ENCODE measurements around the gene LEAP2.

Gene LEAP2

GRCh38 chr5:132839426-132840301 lies 33.8 kb upstream of the LEAP2 start:
- TF ChIP-seq EZH2phosphoT487 (IDR thresholded peaks at IDR 0.05; ENCODE audit: borderline replicate concordance), result no peak
- no peak for TF ChIP-seq CTCF (conservative IDR thresholded peaks at IDR 0.05; ENCODE audit: low read length)

GRCh38 chr5:132840313-132840712 lies 33.2 kb upstream of the LEAP2 start:
- Histone ChIP-seq H3F3A (ENCODE audit: low read depth) (no peaks in the 10 kb centered on the region), H3K36me3 (ENCODE audit: insufficient read depth, low read length) (no peaks in the 10 kb centered on the region), H4K20me1 (ENCODE audit: insufficient read depth, low read length, poor library complexity, severe bottlenecking) (no peaks in the 10 kb centered on the region), H3K27me3 (ENCODE audit: insufficient read depth, low read length, poor library complexity, severe bottlenecking) (no peaks in the 10 kb centered on the region), H3K9me3 (ENCODE audit: insufficient read depth, low read depth, low read length) (no peaks in the 10 kb centered on the region), H3K4me3 (ENCODE audit: low read length, poor library complexity, severe bottlenecking) (no peak overlapping the region), H3K4me2 (ENCODE audit: low read depth, low read length, poor library complexity, severe bottlenecking) (no peak overlapping the region), H2AFZ (ENCODE audit: low read length) (no peak overlapping the region), H3K79me2 (ENCODE audit: insufficient read depth, low read length) (no peaks in the 10 kb centered on the region), H3K9ac (ENCODE audit: low read depth, low read length, poor library complexity, severe bottlenecking) (no peak overlapping the region), H3K4me1 (ENCODE audit: insufficient read depth, low read length, poor library complexity, severe bottlenecking) (no peaks in the 10 kb centered on the region), H3K9me2 (replicated peaks; ENCODE audit: low read depth, low read length) (no peaks in the 10 kb centered on the region)
- TF ChIP-seq CTCF (conservative IDR thresholded peaks at IDR 0.05; ENCODE audit: low read length) (no peak), EZH2phosphoT487 (IDR thresholded peaks at IDR 0.05; ENCODE audit: borderline replicate concordance) (no peak)

More at GRCh38 chr5:132839426-132840301, 33.8 kb upstream of the LEAP2 start:
- Histone ChIP-seq H3K4me3 (ENCODE audit: low read length, poor library complexity, severe bottlenecking) (no peak overlapping the region), H3K36me3 (ENCODE audit: insufficient read depth, low read length) (no peaks in the 10 kb centered on the region), H3K27me3 (ENCODE audit: insufficient read depth, low read length, poor library complexity, severe bottlenecking) (no peaks in the 10 kb centered on the region), H3K4me2 (ENCODE audit: low read depth, low read length, poor library complexity, severe bottlenecking) (no peak overlapping the region), H4K20me1 (ENCODE audit: insufficient read depth, low read length, poor library complexity, severe bottlenecking) (no peaks in the 10 kb centered on the region), H3K9me2 (replicated peaks; ENCODE audit: low read depth, low read length) (no peaks in the 10 kb centered on the region), H3K79me2 (ENCODE audit: insufficient read depth, low read length) (no peaks in the 10 kb centered on the region), H3K4me1 (ENCODE audit: insufficient read depth, low read length, poor library complexity, severe bottlenecking) (no peaks in the 10 kb centered on the region), H2AFZ (ENCODE audit: low read length) (no peak overlapping the region), H3K9me3 (ENCODE audit: insufficient read depth, low read depth, low read length) (no peaks in the 10 kb centered on the region), H3K9ac (ENCODE audit: low read depth, low read length, poor library complexity, severe bottlenecking) (no peak overlapping the region), H3F3A (ENCODE audit: low read depth) (no peaks in the 10 kb centered on the region)

GRCh38 chr5:132840896-132841295 lies 32.6 kb upstream of the LEAP2 start:
- Histone ChIP-seq H3K9ac (ENCODE audit: low read depth, low read length, poor library complexity, severe bottlenecking) (no peak overlapping the region), H3K4me2 (ENCODE audit: low read depth, low read length, poor library complexity, severe bottlenecking) (no peak overlapping the region), H3K9me2 (replicated peaks; ENCODE audit: low read depth, low read length) (no peaks in the 10 kb centered on the region), H3F3A (ENCODE audit: low read depth) (no peaks in the 10 kb centered on the region), H3K4me3 (ENCODE audit: low read length, poor library complexity, severe bottlenecking) (no peak overlapping the region), H4K20me1 (ENCODE audit: insufficient read depth, low read length, poor library complexity, severe bottlenecking) (no peaks in the 10 kb centered on the region), H3K79me2 (ENCODE audit: insufficient read depth, low read length) (no peaks in the 10 kb centered on the region), H3K4me1 (ENCODE audit: insufficient read depth, low read length, poor library complexity, severe bottlenecking) (no peaks in the 10 kb centered on the region), H3K9me3 (ENCODE audit: insufficient read depth, low read depth, low read length) (no peaks in the 10 kb centered on the region), H3K27me3 (ENCODE audit: insufficient read depth, low read length, poor library complexity, severe bottlenecking) (no peaks in the 10 kb centered on the region), H2AFZ (ENCODE audit: low read length) (no peak overlapping the region), H3K36me3 (ENCODE audit: insufficient read depth, low read length) (no peaks in the 10 kb centered on the region)
- TF ChIP-seq CTCF (conservative IDR thresholded peaks at IDR 0.05; ENCODE audit: low read length) (no peak), EZH2phosphoT487 (IDR thresholded peaks at IDR 0.05; ENCODE audit: borderline replicate concordance) (no peak)

Measured in Loucy (cell line).